CD4-positive, alpha-beta T cell treated with Interleukin-21 for 1 hour (primary cell): ENCODE data around the gene CTU2.

Experiments used
- DNase-seq: peaks from one replicate; pipeline ENCODE4 v3.0.0-alpha.2; 2020

CTU2 gene

GRCh38 chr16:88732172-88732960, 26.1 kb downstream of the CTU2 start:
- no peak for DNase-seq

GRCh38 chr16:88732961-88733294, 26.6 kb downstream of the CTU2 start:
- DNase-seq, result no peak

GRCh38 chr16:88733630-88734360, 27.5 kb downstream of the CTU2 start:
- DNase-seq, result no peak

GRCh38 chr16:88734361-88734728, 28.0 kb downstream of the CTU2 start:
- no peak for DNase-seq

GRCh38 chr16:88735121-88735520, 28.8 kb downstream of the CTU2 start:
- DNase-seq, result no peak

- no peak for DNase-seq
Measured at GRCh38 chr16:88735616-88736015, 29.3 kb downstream of the CTU2 start.

GRCh38 chr16:88736088-88736487, 29.8 kb downstream of the CTU2 start:
- no peak for DNase-seq

- DNase-seq, result no peak
Measured at GRCh38 chr16:88736496-88736895, 30.2 kb downstream of the CTU2 start.

- peak; percentile 78 for DNase-seq
Measured at GRCh38 chr16:88737298-88738150, 31.2 kb downstream of the CTU2 start.

GRCh38 chr16:88738151-88739084, 32.1 kb downstream of the CTU2 start:
- no peak for DNase-seq

GRCh38 chr16:88739139-88739976, 33.1 kb downstream of the CTU2 start:
- no peak for DNase-seq

- DNase-seq, result no peak
Measured at GRCh38 chr16:88739977-88740726, 33.8 kb downstream of the CTU2 start.

- no peak for DNase-seq
Measured at GRCh38 chr16:88740727-88741055, 34.4 kb downstream of the CTU2 start.

GRCh38 chr16:88741368-88741767, 35.1 kb downstream of the CTU2 start:
- no peak for DNase-seq

GRCh38 chr16:88742896-88743605, 36.7 kb downstream of the CTU2 start:
- no peak for DNase-seq

GRCh38 chr16:88743693-88744576, 37.6 kb downstream of the CTU2 start:
- DNase-seq, result peak; percentile 68

- no peak for DNase-seq
Measured at GRCh38 chr16:88744577-88745521, 38.5 kb downstream of the CTU2 start.

GRCh38 chr16:88746506-88746905, 40.2 kb downstream of the CTU2 start:
- DNase-seq, result no peak
